Renal pelvis (tissue), 4 donors: Measurements from ENCODE around the gene ARRDC1. TPM values are rescaled to one million over a fixed set of nuclear protein-coding genes. Genes with fewer than 3 reads are reported as not detected.
A peak's percentile ranks its signal among the peaks of the same experiment; 100 is the strongest.
"Not testable (repeated sequence)": the region's sequence is repeated elsewhere in the genome, so short reads cannot be mapped to it uniquely, and the experiment has no call there.

Source experiments
- DNase-seq: peaks from one replicate; pipeline ENCODE4 v3.0.0-alpha.2; 2013
- polyA plus RNA-seq, 3 donors: library from polyadenylated mRNA; unstranded; fragments of 120-200 nt; gene quantifications; one replicate each; pipeline ENCODE4 v1.2.1, GENCODE V29; 2013; ENCODE audit not compliant: insufficient read length in 3 of 3

The ARRDC1 gene
- polyA plus RNA-seq, 3 donors = 35.1 to 39.7 (median 37.5) TPM

DNA sequence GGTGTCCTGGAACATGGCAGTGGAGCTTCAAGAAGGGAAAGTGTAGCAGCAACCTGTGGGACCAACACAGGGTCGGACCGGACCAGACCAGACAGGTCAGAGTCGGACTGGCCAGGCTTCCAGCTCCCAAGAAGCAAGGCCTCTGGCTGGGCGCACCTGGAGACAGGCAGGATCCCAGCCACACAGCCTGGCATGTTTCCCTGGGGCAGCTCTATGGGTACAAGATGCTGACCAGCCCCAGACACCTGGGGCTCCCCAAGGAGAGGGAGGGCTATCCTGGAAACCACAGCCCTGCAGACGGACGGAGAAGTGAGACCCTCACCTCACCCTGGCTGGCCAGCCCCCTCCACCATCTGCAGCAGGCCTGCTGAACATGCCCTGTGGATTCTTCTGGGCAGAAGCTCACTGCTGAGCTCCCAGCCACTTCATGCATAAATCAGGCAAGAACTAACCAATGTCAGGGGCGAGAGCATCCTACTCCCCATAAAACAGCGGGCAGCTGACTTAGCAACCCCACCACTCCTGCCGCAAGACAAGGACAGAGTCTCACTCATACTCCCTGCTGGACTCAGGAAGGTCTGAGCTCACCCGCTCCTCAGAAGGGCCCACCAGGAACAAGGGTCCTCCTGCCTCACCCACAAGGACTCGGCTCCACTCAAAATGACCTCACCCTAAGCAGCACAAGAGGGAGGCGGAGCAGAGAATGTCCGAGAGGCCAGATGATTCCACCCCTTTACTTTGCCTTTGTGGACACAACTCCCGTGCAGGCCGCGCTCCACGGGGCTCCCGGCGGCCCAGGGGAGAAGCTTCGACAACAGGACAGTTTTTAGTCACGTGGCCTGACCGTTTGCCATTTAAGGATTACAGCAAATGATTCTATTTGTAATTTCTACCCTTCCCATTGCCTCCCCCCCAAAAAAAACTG, 23.9 kb upstream of the ARRDC1 start:
- no peak for DNase-seq

GRCh38 chr9:137582286-137582860, 23.1 kb upstream of the ARRDC1 start:
- DNase-seq = no peak

- DNase-seq = no peak
Observed at GRCh38 chr9:137583347-137583746, 22.1 kb upstream of the ARRDC1 start.

DNA sequence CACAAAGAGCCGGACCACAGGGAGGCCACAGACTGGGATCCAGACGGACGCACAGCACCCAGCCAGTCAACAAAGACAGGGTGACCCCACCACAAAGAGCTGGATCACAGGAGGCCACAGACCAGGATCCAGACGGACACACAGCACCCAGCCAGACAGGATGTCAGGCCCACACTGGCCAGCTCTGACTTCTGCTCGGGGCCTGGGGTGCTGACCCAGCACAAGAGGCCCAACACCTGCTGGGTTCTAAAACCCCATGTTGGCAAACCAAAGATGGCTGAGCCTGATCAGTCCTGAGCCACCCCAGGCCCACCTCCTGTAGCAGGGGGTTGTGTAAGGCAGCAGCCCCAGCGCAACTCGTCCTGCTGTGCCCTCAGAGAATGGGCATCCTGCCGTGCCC, 21.5 kb upstream of the ARRDC1 start:
- no peak for DNase-seq

- no peak for DNase-seq
Observed at GRCh38 chr9:137586854-137587253, 18.6 kb upstream of the ARRDC1 start.

DNA sequence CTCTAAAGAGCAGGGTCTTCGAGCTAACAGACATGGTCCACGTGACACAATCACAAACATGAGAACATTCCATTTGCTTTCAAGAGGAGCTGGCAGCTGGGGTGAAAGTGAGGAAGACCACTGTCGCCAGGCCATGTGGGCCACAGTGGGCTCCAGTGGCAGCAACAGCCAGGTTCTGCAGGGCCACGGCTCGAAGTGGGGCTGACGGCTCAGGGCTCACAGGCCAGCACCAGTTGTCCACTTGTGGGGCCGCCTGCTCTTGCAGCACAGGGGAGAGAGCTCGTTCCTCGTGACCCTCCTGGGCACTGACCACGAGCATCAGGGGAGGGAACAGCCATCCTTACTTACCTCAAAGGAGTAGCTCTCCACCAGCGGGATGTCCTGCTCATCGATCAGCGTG, 17.2 kb upstream of the ARRDC1 start:
- DNase-seq = no peak

GRCh38 chr9:137588891-137589290, 16.6 kb upstream of the ARRDC1 start:
- no peak for DNase-seq

GRCh38 chr9:137589441-137590122, 15.9 kb upstream of the ARRDC1 start:
- DNase-seq = no peak

GRCh38 chr9:137590123-137590468, 15.4 kb upstream of the ARRDC1 start:
- no peak for DNase-seq

- peak; percentile 89 for DNase-seq
Observed at GRCh38 chr9:137590469-137591383, 14.8 kb upstream of the ARRDC1 start, which contains the start of gene ZMYND19. Gene ZMYND19 (minus strand): TSS chr9:137590512. CDS start chr9:137590263, 249 bp downstream.

- DNase-seq = no peak
Observed at GRCh38 chr9:137592767-137593166, 12.7 kb upstream of the ARRDC1 start.

DNA sequence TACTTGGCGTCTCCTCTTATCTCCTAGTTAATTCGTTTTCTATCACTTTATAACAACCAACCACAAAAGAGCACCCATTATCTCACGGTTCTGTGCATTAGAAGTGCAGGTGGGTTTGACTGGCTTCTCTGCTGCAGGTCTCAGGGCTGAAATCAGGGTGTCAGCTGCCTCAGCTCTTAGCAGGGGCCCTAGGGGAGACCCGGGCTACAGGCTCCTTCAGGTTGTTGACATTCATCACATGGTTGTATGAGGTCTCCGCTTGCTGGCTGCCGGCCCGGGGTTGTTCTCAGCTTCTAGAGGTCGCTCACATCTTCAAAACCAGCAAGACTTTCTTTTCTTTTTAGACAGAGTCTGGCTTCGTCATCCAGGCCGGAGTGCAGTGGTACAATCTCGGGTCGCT, 12.3 kb upstream of the ARRDC1 start:
- no peak for DNase-seq

- not testable (repeated sequence) for DNase-seq
Observed at GRCh38 chr9:137596577-137596976, 8.9 kb upstream of the ARRDC1 start.

GRCh38 chr9:137598943-137599342, 6.5 kb upstream of the ARRDC1 start:
- no peak for DNase-seq

DNA sequence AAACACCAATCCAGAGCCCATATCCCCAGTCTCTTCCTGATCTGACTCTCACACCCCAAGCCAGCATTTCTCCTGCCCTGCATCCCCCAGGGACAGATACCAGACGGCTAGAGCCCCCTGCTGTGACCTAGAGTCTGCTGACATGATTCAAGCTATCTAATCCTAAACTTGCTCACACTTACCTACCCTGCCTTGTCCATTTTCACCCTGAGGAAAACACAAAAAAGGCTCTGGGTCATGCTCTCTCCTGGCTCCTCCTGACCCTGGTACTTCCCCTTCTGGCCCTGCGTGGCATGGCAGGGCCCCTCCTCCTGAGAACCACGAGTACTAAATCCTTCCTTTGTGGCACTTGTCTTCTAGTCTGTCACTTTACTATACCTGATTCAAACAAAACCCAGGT, 2.8 kb upstream of the ARRDC1 start:
- DNase-seq = no peak

- DNase-seq = no peak
Observed at GRCh38 chr9:137603879-137604278, 1.6 kb upstream of the ARRDC1 start.

GRCh38 chr9:137604345-137605086, 970 bp upstream of the ARRDC1 start:
- DNase-seq = no peak

DNA sequence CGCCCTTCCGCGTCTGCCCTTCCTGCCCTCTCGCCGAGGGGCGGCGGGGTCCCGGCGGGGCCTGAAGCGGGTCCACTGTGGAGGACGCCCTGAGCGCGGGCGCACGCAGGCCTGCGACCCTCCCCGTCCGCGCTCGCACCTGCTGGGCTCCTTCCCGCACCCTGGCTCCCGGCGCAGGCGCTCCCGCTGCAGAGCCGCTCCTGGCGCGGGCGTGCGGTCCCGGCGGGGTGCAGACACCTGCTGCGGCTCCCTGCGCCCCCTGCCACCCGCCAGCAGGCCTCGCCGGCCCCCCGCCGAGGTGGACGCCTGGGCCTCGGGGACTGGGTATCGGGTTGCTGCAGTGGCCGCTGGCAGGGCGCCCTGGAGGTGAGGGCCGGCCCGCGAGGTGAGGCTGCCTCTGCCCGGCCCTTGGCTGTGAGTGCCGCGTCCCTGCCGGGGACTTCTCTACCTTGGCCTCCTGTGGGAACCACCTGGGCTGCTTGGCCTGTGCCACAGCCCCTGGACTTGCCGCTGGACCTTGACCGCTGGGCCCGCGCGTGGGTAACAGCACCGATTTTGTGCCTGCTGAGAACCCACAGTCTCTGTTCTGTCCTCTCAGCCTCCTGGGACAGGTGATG, 627 bp downstream of the ARRDC1 start:
- no peak for DNase-seq

- no peak for DNase-seq
Observed at GRCh38 chr9:137606734-137607138, 1.2 kb downstream of the ARRDC1 start.

DNA sequence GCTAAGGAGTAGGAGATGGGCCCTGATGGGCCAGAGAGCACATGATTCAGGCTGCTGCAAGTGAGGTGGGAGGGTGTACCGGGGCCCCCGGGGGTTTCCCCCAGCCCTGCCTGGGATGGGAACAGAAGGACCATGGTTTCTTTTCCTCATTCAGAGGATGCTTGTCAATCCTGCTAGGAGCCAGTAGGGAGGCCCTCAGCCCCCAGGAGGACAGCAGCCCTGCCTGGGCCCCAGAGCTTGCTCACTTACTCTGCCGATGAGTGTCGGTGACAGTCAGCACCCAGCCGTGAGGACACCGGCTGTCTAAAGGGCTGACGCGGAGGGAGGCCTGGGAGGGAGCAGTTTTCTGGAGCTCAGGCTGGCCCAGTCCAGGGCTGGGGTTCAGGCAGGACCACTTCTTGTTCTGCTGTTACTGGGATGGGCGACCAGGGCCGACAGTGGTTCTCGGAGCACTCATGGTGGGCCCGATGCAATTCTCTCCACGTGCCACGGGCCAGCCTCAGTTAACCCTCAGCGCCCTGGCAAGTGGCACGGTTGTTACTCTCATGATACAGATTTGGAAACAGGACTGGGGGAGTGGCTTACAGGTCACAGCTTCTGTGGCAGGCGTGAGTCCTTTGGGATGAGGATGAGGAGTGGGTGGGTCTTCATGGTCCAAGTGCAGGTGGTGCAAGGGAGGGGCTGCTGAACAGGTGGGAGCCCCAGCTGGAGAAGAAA, 1.8 kb downstream of the ARRDC1 start:
- DNase-seq = no peak
